K562 (cell line): Measurements from ENCODE around the gene POC5. TPM values are rescaled to one million over a fixed set of nuclear protein-coding genes. Genes with fewer than 3 reads are reported as not detected.

Experiments
- ATAC-seq: fragments of 200-7000 bp; cut with Tn5 transposase; 3 replicates; pipeline ENCODE4 v1.9.1; 2020; ENCODE audit warnings: moderate library complexity
- BruUV-seq: library from RNA; stranded (reverse); fragments of 400-500 nt; replicated peaks from 2 replicates; lab custom pipeline; 2021; lab: Mats Ljungman, UMichigan
- CTCF ChIA-PET: fragments of 300-600 bp; formaldehyde crosslinking; extraction: SDS; loops from one replicate; lab custom pipeline; 2021; ENCODE audit warnings: low intra/inter-chr PET ratio; lab: Yijun Ruan, JAX
- POLR2A ChIA-PET: fragments of 300-600, 350-650 bp; sonication (Branson Sonifier 250); formaldehyde crosslinking; extraction: SDS; loops from one replicate; lab custom pipeline; 2021; ENCODE audit warnings: antibody characterized with exemption, inconsistent platforms; lab: Yijun Ruan, JAX
- DNase-seq, 4 experiments: peaks; one replicate each; pipeline versions ENCODE4 v3.0.0 to v3.0.0-alpha.2; 2011 to 2018; ENCODE audit warnings: low spot score in 3 of 4, mixed read lengths in 3 of 4; ENCODE audit errors: extremely low read depth in 1 of 4
- FAIRE-seq: peaks from 2 replicates; lab custom pipeline; 2011; peaks lifted over from hg19 to GRCh38; lab: Jason Lieb, UNC
- H2AFZ ChIP-seq: 2 replicates; pipeline ENCODE4 v1.6.0; 2011; ENCODE audit warnings: low read depth, low read length, control low read depth, inconsistent platforms
- H3K27ac ChIP-seq: fragments of 200-600 bp; 3 replicates; pipeline ENCODE4 v1.8.0; 2011; ENCODE audit warnings: low read depth, mild to moderate bottlenecking, control low read depth, inconsistent platforms, low read length, moderate library complexity, mixed read lengths; ENCODE audit errors: extremely low read depth
- H3K27me3 ChIP-seq, 2 experiments: fragments of 300-600 bp in 1 of 2; 2 replicates in 1 of 2; 3 replicates in 1 of 2; pipeline versions ENCODE4 v1.6.0 to v1.8.0; 2011; ENCODE audit warnings: inconsistent platforms in 2 of 2, low read length in 2 of 2, mild to moderate bottlenecking in 1 of 2, mixed read lengths in 1 of 2, moderate library complexity in 1 of 2; ENCODE audit not compliant: control insufficient read depth in 2 of 2, insufficient read depth in 2 of 2
- H3K36me3 ChIP-seq: fragments of 300-600 bp; 3 replicates; pipeline ENCODE4 v1.8.0; 2011; ENCODE audit warnings: mild to moderate bottlenecking, low read length, inconsistent platforms; ENCODE audit not compliant: control insufficient read depth, insufficient read depth
- H3K4me1 ChIP-seq, 2 experiments: fragments of 200-600 bp in 1 of 2; replicated peaks in 1 of 2; 2 replicates in 1 of 2; 3 replicates in 1 of 2; pipeline versions ENCODE4 v1.5.1 to v1.8.0; 2011; ENCODE audit warnings: inconsistent platforms in 2 of 2, low read length in 2 of 2, mild to moderate bottlenecking in 1 of 2, mixed read lengths in 1 of 2, moderate library complexity in 1 of 2; ENCODE audit not compliant: control insufficient read depth in 2 of 2, insufficient read depth in 2 of 2
- H3K4me2 ChIP-seq: 2 replicates; pipeline ENCODE4 v1.6.1; 2011; ENCODE audit warnings: low read length, control low read depth, inconsistent platforms, mixed read lengths; ENCODE audit not compliant: insufficient read depth
- H3K4me3 ChIP-seq: fragments of 200-600 bp; sonication (generic), shearing (Covaris generic); 2 replicates; pipeline ENCODE4 v1.5.1; 2016; ENCODE audit warnings: control low read depth, inconsistent platforms
- H3K79me2 ChIP-seq: fragments of 200-600 bp; 3 replicates; pipeline ENCODE4 v1.8.0; 2011; ENCODE audit warnings: low read length, inconsistent platforms; ENCODE audit not compliant: control insufficient read depth, insufficient read depth
- H3K9ac ChIP-seq, 2 experiments: 2 replicates each; pipeline versions ENCODE4 v1.6.0 to v1.6.1; 2011; ENCODE audit warnings: low read depth in 2 of 2, low read length in 2 of 2, control low read depth in 1 of 2, inconsistent platforms in 1 of 2, mild to moderate bottlenecking in 1 of 2, mixed read lengths in 1 of 2; ENCODE audit not compliant: insufficient read depth in 1 of 2
- H3K9me1 ChIP-seq: one replicate; pipeline ENCODE4 v1.6.0; 2011; ENCODE audit warnings: inconsistent platforms, mild to moderate bottlenecking, low read length, moderate library complexity; ENCODE audit not compliant: control insufficient read depth, insufficient read depth
- H3K9me3 ChIP-seq: replicated peaks from 2 replicates; pipeline ENCODE4 v1.5.1; 2011; ENCODE audit warnings: low read depth, low read length, inconsistent platforms; ENCODE audit not compliant: control insufficient read depth, insufficient read depth
- H4K20me1 ChIP-seq: replicated peaks from 2 replicates; pipeline ENCODE4 v1.6.1; 2011; ENCODE audit warnings: low read length, inconsistent platforms, mixed read lengths; ENCODE audit not compliant: control insufficient read depth, insufficient read depth
- ATF3 ChIP-seq, 2 experiments: fragments of 450-650 bp in 1 of 2; sonication (generic) in 1 of 2; formaldehyde crosslinking in 1 of 2; IDR thresholded peaks in 1 of 2; conservative IDR thresholded peaks in 1 of 2; 2 replicates each; pipeline versions ENCODE4 v1.6.1 to v1.8.1; 2016 to 2023; ENCODE audit warnings: mild to moderate bottlenecking in 2 of 2, moderate library complexity in 2 of 2, inconsistent platforms in 1 of 2, missing genetic modification reagents in 1 of 2
- BRF1 ChIP-seq: IDR thresholded peaks from 3 replicates; pipeline ENCODE4 v1.6.1; 2011; ENCODE audit warnings: borderline replicate concordance, mild to moderate bottlenecking; ENCODE audit not compliant: insufficient read length; ENCODE audit errors: extremely low read depth
- CHD2 ChIP-seq: IDR thresholded peaks from 2 replicates; pipeline ENCODE4 v1.6.1; 2011; ENCODE audit warnings: low read depth, low read length
- EHMT2 ChIP-seq: fragments of 450-650 bp; IDR thresholded peaks from 2 replicates; pipeline ENCODE4 v1.6.1; 2018; ENCODE audit warnings: antibody characterized with exemption
- KLF6 ChIP-seq: fragments of 250-450 bp; sonication (Bioruptor Pico); IDR thresholded peaks from 2 replicates; pipeline ENCODE4 v1.4.0; 2020; ENCODE audit warnings: mild to moderate bottlenecking, moderate library complexity, borderline replicate concordance
- SMC3 ChIP-seq: conservative IDR thresholded peaks from 2 replicates; pipeline ENCODE4 v1.6.1; 2011; ENCODE audit warnings: low read depth, low read length, improper control_type of control experiment; ENCODE audit not compliant: insufficient read depth
- SNRNP70 ChIP-seq: fragments of 200-400 bp; formaldehyde crosslinking; optimal IDR thresholded peaks from 2 replicates; pipeline ENCODE3; 2017; ENCODE audit warnings: low read depth, low read length
- USF1 ChIP-seq: sonication (generic); formaldehyde crosslinking; IDR thresholded peaks from 2 replicates; pipeline ENCODE4 v1.9.0; 2022; ENCODE audit warnings: mild to moderate bottlenecking, missing genetic modification reagents
- USF2 ChIP-seq: sonication (generic); formaldehyde crosslinking; IDR thresholded peaks from 2 replicates; pipeline ENCODE4 v1.5.0; 2020; ENCODE audit warnings: missing genetic modification reagents
- ZEB2 ChIP-seq: fragments of 450-650 bp; IDR thresholded peaks from 2 replicates; pipeline ENCODE4 v1.6.1; 2016
- ZNF12 ChIP-seq: sonication (generic); formaldehyde crosslinking; IDR thresholded peaks from 2 replicates; pipeline ENCODE4 v1.4.0; 2020; ENCODE audit warnings: mild to moderate bottlenecking, missing genetic modification reagents
- ZNF174 ChIP-seq: fragments of 250-450 bp; sonication (Bioruptor Pico); IDR thresholded peaks from 2 replicates; pipeline ENCODE4 v1.4.0; 2020; ENCODE audit warnings: mild to moderate bottlenecking
- ZNF239 ChIP-seq: fragments of 250-450 bp; sonication (Bioruptor Pico); IDR thresholded peaks from 2 replicates; pipeline ENCODE4 v1.4.0; 2020; ENCODE audit warnings: mild to moderate bottlenecking
- ZNF717 ChIP-seq: fragments of 250-450 bp; sonication (Bioruptor Pico); IDR thresholded peaks from 2 replicates; pipeline ENCODE4 v1.5.0; 2021
- WGBS: fragments of 100-300 bp; shearing (Covaris generic); methylation state at CpG from one replicate; pipeline ENCODE4 v1.1.6; 2016; ENCODE audit warnings: low coverage, mixed read lengths; ENCODE audit not compliant: insufficient coverage; ENCODE audit errors: missing lambda C conversion rate; 5-methylcytosine and 5-hydroxymethylcytosine counted together
- in situ Hi-C: fragments of 300-500 bp; cut with MboI; formaldehyde crosslinking; loops from 4 replicates; pipeline ENCODE4 v1.15.0; 2018; ENCODE audit warnings: inconsistent platforms, mixed read lengths
- intact Hi-C: fragments of 100-400 bp; cut with micrococcal nuclease; formaldehyde crosslinking; loops from 2 replicates; pipeline ENCODE4 v1.14.2; 2022
- polyA plus RNA-seq, 8 experiments: library from polyadenylated mRNA; depleted of rRNA in 4 of 8; stranded (reverse) in 5 of 8; unstranded in 3 of 8; fragments of >200 nt; fragmentation: Nextera tagmentation in 2 of 8; fragmentation: Illumina TruSeq in 1 of 8; extraction: Ambion mirVana in 2 of 8; extraction: Trizol in 1 of 8; gene quantifications; 2 replicates each; pipeline versions ENCODE4 v1.2.1 to v1.2.3, GENCODE V29; 2011 to 2014; ENCODE audit warnings: inconsistent platforms in 1 of 8, missing spikeins in 1 of 8
- total RNA-seq, 7 experiments: library from RNA; depleted of rRNA in 6 of 7; stranded (reverse); fragments of >200 nt in 6 of 7; fragmentation: Illumina TruSeq in 2 of 7; extraction: Trizol in 2 of 7; gene quantifications; 2 replicates each; pipeline versions ENCODE4 v1.2.1 to v1.2.3, GENCODE V29; 2011 to 2021; ENCODE audit warnings: low replicate concordance in 1 of 7

Gene POC5
- total and polyA plus RNA-seq, 9 of the 15 experiments (the other 6 are each of a cell fraction or from before 2014, with no cell fraction given), result 14.5 to 38.2 (median 27.0) TPM

GRCh38 chr5:75630875-75631274 lies 86.4 kb downstream of the POC5 start:
- no peaks in the 10 kb centered on the region for H3K9me3 ChIP-seq
- BruUV-seq, result no TSS peak
- no peak overlapping the region for H3K27ac ChIP-seq
- FAIRE-seq (no peak), ATAC-seq (no peak), DNase-seq (no peak)
- CTCF ChIA-PET, result no interaction called here
- H2AFZ ChIP-seq, result no peak overlapping the region
- intact Hi-C loops (no loop called here), in situ Hi-C loops (no loop called here)
- POLR2A ChIA-PET, result interaction anchor here (0.9 to 1.0 kb wide), 2 partner anchors 9 to 14 kb away, joined by 3 to 4 read pairs; no protein-coding TSS in a partner anchor
- H3K36me3 ChIP-seq, result no peaks in the 10 kb centered on the region
- H3K4me1 ChIP-seq, result no peaks in the 10 kb centered on the region
- H3K27me3 ChIP-seq, result no peaks in the 10 kb centered on the region
- no peak overlapping the region for H3K9ac ChIP-seq
- H3K79me2 ChIP-seq, result no peaks in the 10 kb centered on the region
- no peak overlapping the region for H3K4me2 ChIP-seq
- H3K9me1 ChIP-seq, result no peaks in the 10 kb centered on the region
- no peak overlapping the region for H3K4me3 ChIP-seq
- H4K20me1 ChIP-seq, result no peaks in the 10 kb centered on the region
- TF ChIP-seq ZNF174 (CRISPR knock-in tag), result no peak
- TF ChIP-seq USF1 (CRISPR knock-in tag), result no peak
- no peak for TF ChIP-seq ZEB2
- TF ChIP-seq ZNF239 (CRISPR knock-in tag), result no peak
- TF ChIP-seq SNRNP70, result no peak
- TF ChIP-seq CHD2, result no peak
- no peak for TF ChIP-seq KLF6 (CRISPR knock-in tag)
- TF ChIP-seq ZNF12, result no peak
- no peak for TF ChIP-seq EHMT2
- TF ChIP-seq BRF1, result no peak
- TF ChIP-seq SMC3, result no peak
- TF ChIP-seq ATF3 (IDR thresholded peaks at IDR 0.05), result no peak
- no peak for TF ChIP-seq ATF3 (CRISPR knock-in tag; conservative IDR thresholded peaks at IDR 0.05)
- TF ChIP-seq USF2 (CRISPR knock-in tag), result no peak
- no peak for TF ChIP-seq ZNF717 (CRISPR knock-in tag)
- 15% methylated on average over 2 of the region's 2 CpGs for WGBS
